ENCODE data around the gene KAZN.

KAZN gene

GRCh38 chr1:14944471-14944985 is 346.0 kb downstream of the KAZN start:
- no peak for DNase-seq

- DNase-seq, result no peak
Observed at GRCh38 chr1:14945132-14946010, 346.9 kb downstream of the KAZN start.

- no peak for DNase-seq
Observed at GRCh38 chr1:14946011-14946359, 347.5 kb downstream of the KAZN start.

GRCh38 chr1:14946684-14947238 is 348.3 kb downstream of the KAZN start:
- no peak for DNase-seq

GRCh38 chr1:14947421-14947820 is 348.9 kb downstream of the KAZN start:
- DNase-seq, result no peak

- no peak for DNase-seq
Observed at GRCh38 chr1:14948112-14948652, 349.7 kb downstream of the KAZN start.

- no peak for DNase-seq
Observed at GRCh38 chr1:14949270-14949835, 350.9 kb downstream of the KAZN start.

GRCh38 chr1:14949836-14950713 is 351.6 kb downstream of the KAZN start:
- no peak for DNase-seq

GRCh38 chr1:14951766-14952165 is 353.3 kb downstream of the KAZN start:
- no peak for DNase-seq

GRCh38 chr1:14952626-14953314 is 354.3 kb downstream of the KAZN start:
- DNase-seq, result no peak

GRCh38 chr1:14954210-14954609 is 355.7 kb downstream of the KAZN start:
- DNase-seq, result no peak

- DNase-seq, result no peak
Observed at GRCh38 chr1:14954930-14955329, 356.4 kb downstream of the KAZN start.

- no peak for DNase-seq
Observed at GRCh38 chr1:14955402-14955801, 356.9 kb downstream of the KAZN start.

GRCh38 chr1:14955976-14956375 is 357.5 kb downstream of the KAZN start:
- DNase-seq, result no peak

GRCh38 chr1:14956579-14957195 is 358.2 kb downstream of the KAZN start:
- no peak for DNase-seq

- no peak for DNase-seq
Observed at GRCh38 chr1:14957375-14958098, 359.1 kb downstream of the KAZN start.

GRCh38 chr1:14958249-14959058 is 360.0 kb downstream of the KAZN start:
- DNase-seq, result no peak

GRCh38 chr1:14959059-14959694 is 360.7 kb downstream of the KAZN start:
- DNase-seq, result no peak

- peak; percentile 33 for DNase-seq
Observed at GRCh38 chr1:14961661-14962267, 363.3 kb downstream of the KAZN start.

Data from NCI-H82 (cell line).